Adrenal gland (tissue), 5 donors: Measurements from ENCODE around the gene ITCH.

ENCODE experiments used
- CTCF ChIP-seq, 6 experiments: fragments of 450-650 bp in 4 of 6; fragments of 200-600 bp in 2 of 6; sonication (generic) in 1 of 6; IDR thresholded peaks; 1 replicate in 5 of 6; 2 replicates in 1 of 6; pipeline versions ENCODE4 v1.5.1 to v1.8.0; 2016 to 2021; ENCODE audit warnings: antibody characterized with exemption in 6 of 6, mild to moderate bottlenecking in 2 of 6, moderate library complexity in 1 of 6
- POLR2A ChIP-seq, 2 donors: fragments of 450-650 bp; IDR thresholded peaks; one replicate each; pipeline ENCODE4 v1.6.1; 2017; ENCODE audit warnings: antibody characterized with exemption in 2 of 2, mild to moderate bottlenecking in 2 of 2, moderate library complexity in 1 of 2
- donor health status: DM: no; HTN: no; CAD: no.

- TF ChIP-seq CTCF (IDR thresholded peaks at IDR 0.05) (no peak), POLR2A (IDR thresholded peaks at IDR 0.05) (no peak)
Observed at GRCh38 chr20:34362502-34363061, 491 bp upstream of the ITCH start.
